ENCODE results near the gene KPNA5.

- no peak for TF ChIP-seq KLF16 (IDR thresholded peaks at IDR 0.05)
- no peak for TF ChIP-seq KDM1A (IDR thresholded peaks at IDR 0.05)
- no peak for TF ChIP-seq RNF2 (IDR thresholded peaks at IDR 0.05)
Measured at GRCh38 chr6:116779573-116780164, 98.7 kb downstream of the KPNA5 start.
